HG03097 (cell line): ENCODE measurements around the gene MN1.

ENCODE experiments used
- ATAC-seq: cut with Tn5 transposase; IDR thresholded peaks from one replicate; pipeline ENCODE4 v1.9.1; 2021; ENCODE audit not compliant: unreplicated experiment, low FRiP score

MN1 gene

GRCh38 chr22:27765706-27766291 lies 35.8 kb downstream of the MN1 start:
- ATAC-seq = no peak

- ATAC-seq = no peak
These were observed 36.8 kb downstream of the MN1 start for GRCh38 chr22:27764722-27765236.

GRCh38 chr22:27761665-27762064 lies 39.9 kb downstream of the MN1 start:
- no peak for ATAC-seq

GRCh38 chr22:27761000-27761399 lies 40.6 kb downstream of the MN1 start:
- ATAC-seq = no peak

GRCh38 chr22:27760474-27760873 lies 41.1 kb downstream of the MN1 start:
- no peak for ATAC-seq

- ATAC-seq = no peak
These were observed 43.5 kb downstream of the MN1 start for GRCh38 chr22:27757928-27758525.

GRCh38 chr22:27756212-27756660 lies 45.3 kb downstream of the MN1 start:
- ATAC-seq = no peak

GRCh38 chr22:27755521-27756211 lies 45.9 kb downstream of the MN1 start:
- no peak for ATAC-seq

GRCh38 chr22:27754888-27755480 lies 46.6 kb downstream of the MN1 start:
- no peak for ATAC-seq

GRCh38 chr22:27754247-27754887 lies 47.2 kb downstream of the MN1 start:
- no peak for ATAC-seq

- ATAC-seq = no peak
These were observed 48.8 kb downstream of the MN1 start for GRCh38 chr22:27752771-27753170.

- ATAC-seq = no peak
These were observed 49.4 kb downstream of the MN1 start for GRCh38 chr22:27752141-27752540.

GRCh38 chr22:27751277-27752070 lies 50.1 kb downstream of the MN1 start:
- no peak for ATAC-seq

- ATAC-seq = no peak
These were observed 50.8 kb downstream of the MN1 start for GRCh38 chr22:27750584-27751265.

- ATAC-seq = no peak
These were observed 51.8 kb downstream of the MN1 start for GRCh38 chr22:27749597-27750225.

- no peak for ATAC-seq
These were observed 52.8 kb downstream of the MN1 start for GRCh38 chr22:27748751-27749191.

GRCh38 chr22:27748349-27748748 lies 53.2 kb downstream of the MN1 start:
- no peak for ATAC-seq

- no peak for ATAC-seq
These were observed 53.9 kb downstream of the MN1 start for GRCh38 chr22:27747396-27748221.
